HG02884 (cell line): ENCODE data around the gene IFITM2.

Experiments
- ATAC-seq: cut with Tn5 transposase; IDR thresholded peaks from one replicate; pipeline ENCODE4 v1.9.1; 2021; ENCODE audit warnings: mild to moderate bottlenecking, moderate library complexity; ENCODE audit not compliant: unreplicated experiment

The IFITM2 gene

DNA sequence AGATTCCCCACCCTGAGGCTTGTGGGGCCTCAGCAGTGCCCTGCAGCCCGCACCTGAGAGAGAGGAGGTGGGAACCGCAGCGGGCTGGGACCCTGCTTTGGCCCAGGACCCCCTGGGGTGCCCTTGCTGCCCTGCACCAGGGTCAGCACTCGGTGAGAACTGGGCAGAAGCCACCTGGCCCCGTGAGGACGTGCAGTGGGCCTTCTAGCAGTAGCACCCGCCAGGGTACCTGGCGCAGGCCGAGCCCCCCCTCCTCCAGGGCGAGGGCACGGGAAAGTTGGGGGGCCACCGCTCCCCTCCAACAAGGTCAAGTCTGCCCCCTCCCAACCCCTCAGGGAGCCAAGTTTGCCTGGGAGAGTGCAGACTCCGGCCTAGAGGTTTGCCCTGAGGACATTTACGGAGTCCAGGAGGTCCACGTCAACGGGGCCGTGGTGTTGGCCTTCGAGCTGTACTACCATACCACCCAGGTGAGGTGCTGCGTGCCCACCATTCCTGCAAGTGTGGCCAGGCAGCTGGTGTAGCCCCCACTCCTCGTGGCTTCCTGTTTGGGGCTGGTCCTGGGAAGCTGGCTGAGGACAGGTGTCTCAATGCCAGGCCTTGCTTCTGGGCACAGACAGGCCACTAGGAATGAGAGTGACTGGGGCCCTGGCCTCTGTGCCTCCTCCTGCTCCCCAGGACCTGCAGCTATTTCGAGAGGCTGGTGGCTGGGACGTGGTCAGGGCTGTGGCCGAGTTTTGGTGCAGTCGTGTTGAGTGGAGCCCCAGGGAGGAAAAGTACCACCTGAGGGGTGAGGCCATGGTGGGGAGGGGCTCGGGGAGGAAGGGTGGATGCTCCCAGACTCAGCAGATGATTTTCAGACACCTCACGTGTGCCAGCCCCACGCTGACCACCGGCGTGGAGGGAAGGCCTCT, 15.2 kb upstream of the IFITM2 start:
- ATAC-seq, result no peak

- no peak for ATAC-seq
Measured at GRCh38 chr11:293271-293851, 14.3 kb upstream of the IFITM2 start.

GRCh38 chr11:293852-294661, 13.6 kb upstream of the IFITM2 start:
- no peak for ATAC-seq

- no peak for ATAC-seq
Measured at GRCh38 chr11:294780-295179, 12.8 kb upstream of the IFITM2 start.

GRCh38 chr11:295351-296170, 12.1 kb upstream of the IFITM2 start:
- ATAC-seq, result no peak

- no peak for ATAC-seq
Measured at GRCh38 chr11:296171-297050, 11.2 kb upstream of the IFITM2 start.

GRCh38 chr11:297051-297585, 10.5 kb upstream of the IFITM2 start:
- ATAC-seq, result no peak

DNA sequence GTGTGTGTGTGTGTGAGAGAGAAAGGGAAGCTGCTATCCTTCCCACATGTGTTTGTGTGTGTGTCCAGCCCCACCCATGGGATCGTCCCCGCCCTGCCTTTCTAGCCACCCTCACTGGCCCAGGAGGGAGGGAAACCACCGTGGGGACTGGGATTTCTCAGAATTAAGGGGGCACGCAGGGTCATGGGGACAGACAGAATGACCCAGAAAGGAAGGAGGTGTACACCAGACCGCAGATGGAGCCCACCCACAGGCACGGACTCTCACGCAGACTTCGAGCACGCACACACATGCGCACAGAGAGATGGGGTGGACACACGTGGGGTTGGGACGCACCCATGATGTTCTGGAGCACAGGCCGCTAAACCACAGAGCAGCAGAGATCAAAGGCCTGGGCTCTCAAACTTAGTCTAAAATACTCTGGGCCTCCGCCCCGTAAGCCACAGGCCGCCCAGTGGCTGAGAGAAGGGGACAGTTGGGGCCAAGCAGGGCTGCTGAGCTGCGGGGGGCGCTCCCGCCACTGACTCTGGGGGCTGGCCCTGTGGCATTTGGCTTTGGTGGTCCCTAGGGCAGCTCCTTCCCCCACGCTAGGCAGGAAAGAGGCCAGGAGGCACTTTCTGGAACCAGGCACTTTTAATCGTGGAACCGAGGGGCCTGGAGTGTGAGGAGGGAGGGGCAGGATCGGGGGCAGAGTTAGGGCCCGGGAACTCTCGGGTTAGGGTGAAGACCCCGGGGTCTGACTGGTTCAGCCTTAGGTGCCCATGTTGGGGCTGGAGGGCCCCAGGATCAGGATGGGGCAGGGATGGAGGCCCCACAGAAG, 9.8 kb upstream of the IFITM2 start:
- no peak for ATAC-seq

GRCh38 chr11:298406-299065, 9.1 kb upstream of the IFITM2 start:
- ATAC-seq, result no peak

- ATAC-seq, result no peak
Measured at GRCh38 chr11:299081-299891, 8.3 kb upstream of the IFITM2 start, which contains the start of gene IFITM5. Gene IFITM5, minus strand, starts transcription at chr11:299526. Its CDS starts 36 bp downstream, at chr11:299490.

DNA sequence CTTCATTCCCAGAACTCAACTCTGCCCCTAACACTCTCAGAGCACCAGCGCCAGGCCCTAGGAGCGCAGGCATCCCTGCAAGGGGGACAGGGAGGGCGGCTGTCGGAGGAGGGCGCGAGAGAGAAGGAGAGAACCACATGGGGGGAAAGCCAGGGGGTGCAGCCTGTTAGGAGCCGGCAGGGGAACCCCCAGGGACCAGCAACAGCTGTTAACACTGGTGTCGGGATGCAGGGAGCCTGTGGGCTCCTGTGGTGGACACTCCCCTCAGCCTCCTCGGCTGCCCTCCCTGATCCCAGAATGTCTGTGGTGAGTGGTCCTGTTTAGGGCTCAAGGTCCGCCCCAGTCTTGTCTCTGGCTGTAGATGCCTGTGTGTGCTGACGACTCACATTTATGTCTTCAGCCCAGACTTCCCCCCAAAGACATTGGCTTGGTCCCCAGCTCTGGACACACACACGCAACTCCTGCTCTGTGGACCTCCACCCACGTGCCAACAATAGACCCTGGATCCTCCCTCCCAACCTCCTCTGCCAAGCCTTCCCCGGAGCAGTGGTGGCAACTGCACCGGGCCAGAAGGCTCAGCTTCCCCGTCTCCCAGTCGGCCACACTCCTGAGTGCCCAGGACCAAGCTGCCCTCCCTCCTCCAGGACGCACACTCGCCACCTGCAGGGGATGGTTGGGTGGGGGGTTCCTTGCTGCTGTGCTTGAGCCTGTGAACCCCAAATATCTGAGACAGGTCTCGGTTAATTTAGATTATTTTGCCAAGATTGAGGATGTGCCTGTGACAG, 7.5 kb upstream of the IFITM2 start:
- ATAC-seq, result no peak

- ATAC-seq, result no peak
Measured at GRCh38 chr11:303363-303762, 4.3 kb upstream of the IFITM2 start.

- ATAC-seq, result no peak
Measured at GRCh38 chr11:304061-304506, 3.5 kb upstream of the IFITM2 start.

- ATAC-seq, result no peak
Measured at GRCh38 chr11:304915-305843, 2.4 kb upstream of the IFITM2 start.

DNA sequence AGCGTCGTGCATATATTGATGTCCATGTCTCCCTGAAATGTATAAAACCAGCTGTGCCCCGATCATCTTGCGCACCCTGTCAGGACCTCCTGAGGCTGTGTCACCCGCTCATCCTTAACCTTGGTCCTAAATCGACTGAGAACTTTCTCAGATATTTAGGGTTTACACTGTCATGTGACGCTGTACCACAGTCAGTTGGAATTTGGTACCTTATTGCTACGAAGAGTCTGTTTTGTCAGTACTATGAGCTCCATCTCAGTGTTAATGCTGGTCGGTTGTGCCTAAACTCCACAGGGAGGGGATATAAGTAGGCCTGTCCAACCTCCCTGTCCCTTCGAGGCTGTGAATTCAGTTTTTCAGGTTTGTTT, 1.8 kb upstream of the IFITM2 start:
- no peak for ATAC-seq
